OCI-LY7 (cell line): ENCODE results near the gene KISS1R. TPM values are rescaled to one million over a fixed set of nuclear protein-coding genes. Genes with fewer than 3 reads are reported as not detected.

ENCODE experiments used
- BruUV-seq: library from RNA; stranded (reverse); fragments of 400-500 nt; replicated peaks from 2 replicates; lab custom pipeline; 2021; lab: Mats Ljungman, UMichigan
- CTCF ChIA-PET: fragments of 300-600 bp; sonication (Branson Sonifier 250); formaldehyde crosslinking; loops from one replicate; lab custom pipeline; 2022; ENCODE audit warnings: antibody characterized with exemption; ENCODE audit not compliant: unreplicated experiment; lab: Charles Lee
- POLR2A ChIA-PET: fragments of 300-600 bp; sonication (Branson Sonifier 250); formaldehyde crosslinking; loops from one replicate; lab custom pipeline; 2022; ENCODE audit warnings: antibody characterized with exemption; lab: Charles Lee
- DNase-seq: peaks from one replicate; pipeline ENCODE4 v3.0.0-alpha.2; 2015; ENCODE audit warnings: low spot score
- H2AFZ ChIP-seq: fragments of 200-600 bp; sonication (generic), shearing (Covaris generic); 2 replicates; pipeline ENCODE4 v1.6.1; 2014; ENCODE audit warnings: mild to moderate bottlenecking, antibody characterized with exemption, low read length, moderate library complexity
- H3K27ac ChIP-seq: fragments of 200-600 bp; sonication (generic); 2 replicates; pipeline ENCODE4 v1.5.1; 2014; ENCODE audit warnings: mixed run types, low read depth, mild to moderate bottlenecking, moderate library complexity, low read length, inconsistent platforms; ENCODE audit not compliant: poor library complexity, severe bottlenecking
- H3K36me3 ChIP-seq: fragments of 200-600 bp; sonication (generic); 2 replicates; pipeline ENCODE4 v1.6.1; 2014; ENCODE audit warnings: mild to moderate bottlenecking, antibody characterized with exemption, low read length, moderate library complexity, mixed read lengths; ENCODE audit not compliant: insufficient read depth
- H3K4me1 ChIP-seq: fragments of 200-600 bp; sonication (generic); 2 replicates; pipeline ENCODE4 v1.5.1; 2014; ENCODE audit warnings: mild to moderate bottlenecking, low read length; ENCODE audit not compliant: insufficient read depth, poor library complexity, severe bottlenecking
- H3K4me2 ChIP-seq: fragments of 200-600 bp; sonication (generic); 2 replicates; pipeline ENCODE4 v1.6.1; 2014; ENCODE audit warnings: mild to moderate bottlenecking, low read length
- H3K4me3 ChIP-seq: fragments of 200-600 bp; sonication (generic); 2 replicates; pipeline ENCODE4 v1.5.1; 2014; ENCODE audit warnings: mild to moderate bottlenecking, low read depth, low read length; ENCODE audit not compliant: poor library complexity, severe bottlenecking
- H3K79me2 ChIP-seq: fragments of 200-600 bp; sonication (generic); 2 replicates; pipeline ENCODE4 v1.6.1; 2016; ENCODE audit warnings: low read depth, mild to moderate bottlenecking, low read length, moderate library complexity, mixed read lengths; ENCODE audit not compliant: insufficient read depth
- H3K9me2 ChIP-seq: fragments of 200-600 bp; sonication (generic); 2 replicates; pipeline ENCODE4 v1.6.1; 2016; ENCODE audit warnings: mild to moderate bottlenecking, low read length, mixed read lengths; ENCODE audit not compliant: insufficient read depth
- H3K9me3 ChIP-seq: fragments of 200-600 bp; sonication (generic); 2 replicates; pipeline ENCODE4 v1.6.1; 2014; ENCODE audit warnings: mild to moderate bottlenecking, mixed run types, low read length, mixed read lengths
- H4K20me1 ChIP-seq: fragments of 200-600 bp; sonication (generic); 2 replicates; pipeline ENCODE4 v1.6.1; 2014; ENCODE audit warnings: mild to moderate bottlenecking, antibody characterized with exemption, low read length, moderate library complexity, mixed read lengths; ENCODE audit not compliant: insufficient read depth
- CTCF ChIP-seq: fragments of 200-600 bp; sonication (generic); conservative IDR thresholded peaks from 2 replicates; pipeline ENCODE4 v1.5.1; 2014; ENCODE audit warnings: mild to moderate bottlenecking, antibody characterized with exemption, low read length, moderate library complexity, mixed read lengths
- EZH2phosphoT487 ChIP-seq: fragments of 200-600 bp; sonication (generic); IDR thresholded peaks from 2 replicates; pipeline ENCODE4 v1.6.1; 2018; ENCODE audit warnings: low read depth, borderline replicate concordance, mild to moderate bottlenecking, mixed run types, antibody characterized with exemption, low read length, moderate library complexity, mixed read lengths
- intact Hi-C: fragments of 100-400 bp; cut with micrococcal nuclease; formaldehyde crosslinking; loops from one replicate; pipeline ENCODE4 v1.10.0; 2022; ENCODE audit not compliant: unreplicated experiment
- total RNA-seq, 2 experiments: library from RNA; depleted of rRNA in 1 of 2; stranded (reverse); fragments of >200 nt in 1 of 2; shearing (Covaris generic) in 1 of 2; gene quantifications; 2 replicates each; pipeline ENCODE4 v1.2.3, GENCODE V29; 2014 to 2022

The KISS1R gene
- total RNA-seq, 2 experiments from 2014 or later: not detected

GRCh38 chr19:896999-897398, 20.1 kb upstream of the KISS1R start:
- Histone ChIP-seq H3K27ac (no peak overlapping the region), H2AFZ (no peak overlapping the region), H3K36me3 (peaks cover 17% of the 10 kb centered on the region; the same call in 1 of the 2 replicates), H3K4me2 (no peak overlapping the region), H3K9me3 (no peaks in the 10 kb centered on the region), H3K4me1 (peaks cover 25% of the 10 kb centered on the region), H4K20me1 (no peaks in the 10 kb centered on the region), H3K4me3 (no peak overlapping the region), H3K79me2 (0 out of 2 replicates have a peak, but pooled peaks cover 5% of the 10 kb centered on the region), H3K9me2 (no peaks in the 10 kb centered on the region)
- ChIA-PET POLR2A (no interaction called here), CTCF (no interaction called here)
- DNase-seq: no peak
- BruUV-seq: no TSS peak
- TF ChIP-seq EZH2phosphoT487 (no peak), CTCF (no peak)
- intact Hi-C loops: no loop called here

- CTCF ChIA-PET: no interaction called here
- Histone ChIP-seq H2AFZ (no peak overlapping the region), H3K4me3 (no peak overlapping the region), H4K20me1 (no peaks in the 10 kb centered on the region), H3K9me2 (no peaks in the 10 kb centered on the region), H3K36me3 (peaks cover 17% of the 10 kb centered on the region; the same call in 1 of the 2 replicates), H3K4me2 (no peak overlapping the region), H3K27ac (no peak overlapping the region), H3K9me3 (no peaks in the 10 kb centered on the region), H3K79me2 (no peaks in the 10 kb centered on the region), H3K4me1 (peaks cover 22% of the 10 kb centered on the region)
- no peak for DNase-seq
- no TSS peak for BruUV-seq
- TF ChIP-seq CTCF (no peak), EZH2phosphoT487 (no peak)
- POLR2A ChIA-PET: no interaction called here
- intact Hi-C loops: no loop called here
These were observed 19.6 kb upstream of the KISS1R start for GRCh38 chr19:897442-898039.

- peak; percentile 92 for DNase-seq
- Histone ChIP-seq H3K36me3 (peaks cover 17% of the 10 kb centered on the region; the same call in 1 of the 2 replicates), H3K9me3 (no peaks in the 10 kb centered on the region), H3K79me2 (no peaks in the 10 kb centered on the region), H4K20me1 (no peaks in the 10 kb centered on the region), H3K27ac (peak overlapping the region; percentile 54), H3K9me2 (no peaks in the 10 kb centered on the region), H3K4me3 (no peak overlapping the region), H3K4me2 (peak overlapping the region; percentile 61), H2AFZ (no peak overlapping the region), H3K4me1 (peaks cover 22% of the 10 kb centered on the region)
- no TSS peak for BruUV-seq
- intact Hi-C loops: no loop called here
- TF ChIP-seq CTCF: no peak
- POLR2A ChIA-PET: interaction anchor here (0.7 kb wide), 1 partner anchor 263 kb away, joined by 3 read pairs; no protein-coding TSS in a partner anchor
- CTCF ChIA-PET: no interaction called here
These were observed 18.5 kb upstream of the KISS1R start for GRCh38 chr19:898663-899062.
